DOHH2 (cell line): ENCODE measurements around the gene SCTR.

Experiments used
- H3F3A ChIP-seq: fragments of 200-600 bp; sonication (generic), shearing (Covaris generic); 2 replicates; pipeline ENCODE4 v1.6.0; 2016; ENCODE audit warnings: antibody characterized with exemption, mild to moderate bottlenecking; ENCODE audit not compliant: control insufficient read depth, insufficient read depth
- H3K27ac ChIP-seq: fragments of 200-600 bp; sonication (generic); 2 replicates; pipeline ENCODE4 v1.5.1; 2014; ENCODE audit warnings: low read depth, mild to moderate bottlenecking, low read length, moderate library complexity
- H3K27me3 ChIP-seq: fragments of 200-600 bp; sonication (generic); 2 replicates; pipeline ENCODE4 v1.6.1; 2014; ENCODE audit warnings: mild to moderate bottlenecking, low read length, mixed read lengths; ENCODE audit not compliant: control insufficient read depth
- H3K36me3 ChIP-seq: fragments of 200-600 bp; sonication (generic); 2 replicates; pipeline ENCODE4 v1.6.1; 2014; ENCODE audit warnings: mild to moderate bottlenecking, low read length, moderate library complexity, mixed read lengths; ENCODE audit not compliant: control insufficient read depth
- H3K4me1 ChIP-seq: fragments of 200-600 bp; sonication (generic); 2 replicates; pipeline ENCODE4 v1.6.1; 2014; ENCODE audit warnings: mild to moderate bottlenecking, low read length, mixed read lengths; ENCODE audit not compliant: control insufficient read depth
- H3K4me2 ChIP-seq: fragments of 200-600 bp; sonication (generic); 2 replicates; pipeline ENCODE4 v1.6.0; 2014; ENCODE audit warnings: mild to moderate bottlenecking, low read length, moderate library complexity
- H3K4me3 ChIP-seq: fragments of 200-600 bp; sonication (generic); 2 replicates; pipeline ENCODE4 v1.5.1; 2014; ENCODE audit warnings: mild to moderate bottlenecking, low read length, mixed read lengths
- H3K79me2 ChIP-seq: fragments of 200-600 bp; sonication (generic); 2 replicates; pipeline ENCODE4 v1.6.1; 2014; ENCODE audit warnings: mild to moderate bottlenecking, low read length, mixed read lengths; ENCODE audit not compliant: control insufficient read depth
- H3K9me2 ChIP-seq: fragments of 200-600 bp; sonication (generic); replicated peaks from 2 replicates; pipeline ENCODE4 v1.6.1; 2014; ENCODE audit warnings: mild to moderate bottlenecking, low read length, mixed read lengths; ENCODE audit not compliant: control insufficient read depth
- H3K9me3 ChIP-seq: fragments of 200-600 bp; sonication (generic); 2 replicates; pipeline ENCODE4 v1.6.1; 2014; ENCODE audit warnings: antibody characterized with exemption, low read length, mixed read lengths; ENCODE audit not compliant: control insufficient read depth, insufficient read depth
- H4K20me1 ChIP-seq: fragments of 200-600 bp; sonication (generic); 2 replicates; pipeline ENCODE4 v1.6.0; 2014; ENCODE audit warnings: low read depth, mild to moderate bottlenecking, antibody characterized with exemption, low read length, moderate library complexity; ENCODE audit not compliant: control insufficient read depth, insufficient read depth
- EZH2phosphoT487 ChIP-seq: fragments of 200-600 bp; sonication (generic); IDR thresholded peaks from 2 replicates; pipeline ENCODE4 v1.6.1; 2017; ENCODE audit warnings: borderline replicate concordance, mild to moderate bottlenecking, antibody characterized with exemption, low read length, moderate library complexity, mixed read lengths
- TF ChIP-seq, protein P1 (sequence below): fragments of 200-600 bp; sonication (generic); IDR thresholded peaks from one replicate; pipeline ENCODE4 v1.5.1; 2014; ENCODE audit warnings: antibody characterized with exemption, mild to moderate bottlenecking, low read depth, low read length; ENCODE audit not compliant: poor library complexity, severe bottlenecking

Gene SCTR

DNA sequence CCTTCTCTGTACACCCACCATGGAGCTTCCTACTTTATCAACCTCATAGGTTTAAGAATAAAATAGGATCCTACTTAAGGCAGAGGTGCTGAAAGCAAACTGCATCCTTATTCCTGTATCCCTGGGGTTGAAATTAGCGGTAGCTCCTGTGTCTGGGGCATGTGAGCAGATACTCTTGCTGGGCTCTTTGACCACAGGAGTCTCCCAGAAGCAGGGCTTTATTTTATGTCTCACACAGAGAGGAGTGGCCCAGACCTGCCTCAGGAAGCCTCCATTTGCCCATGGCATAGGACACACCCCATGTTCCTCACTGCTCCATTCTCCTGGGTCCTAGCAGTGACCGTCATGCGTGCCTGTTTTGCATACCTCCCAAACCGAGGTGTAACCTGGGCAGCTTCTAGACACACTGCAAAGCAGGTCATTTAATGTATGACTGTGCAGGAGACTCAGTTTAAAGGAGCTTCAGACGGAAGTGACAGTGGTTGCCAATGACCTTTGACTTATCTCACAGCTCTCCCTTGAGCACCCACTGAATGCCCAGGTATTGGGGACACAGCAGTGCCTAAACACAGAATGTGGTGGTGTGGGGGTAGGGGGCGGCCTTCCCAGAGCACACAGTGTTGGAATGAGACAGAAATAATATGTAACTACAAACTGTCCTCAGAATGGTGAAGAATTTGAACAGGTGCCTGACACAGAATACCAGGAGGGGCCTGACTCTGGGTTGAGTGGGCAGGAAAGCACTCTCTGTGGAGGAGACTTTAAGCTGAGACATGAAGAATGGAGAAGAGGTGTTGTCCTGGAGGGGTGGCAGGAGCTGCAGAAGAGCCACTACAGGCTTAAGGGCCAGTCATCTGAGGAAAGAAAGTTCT lies 89.0 kb downstream of the SCTR start:
- H3K9me3 ChIP-seq: no peaks in the 10 kb centered on the region
- no peaks in the 10 kb centered on the region for H3K79me2 ChIP-seq
- H3K27me3 ChIP-seq: peaks cover 57% of the 10 kb centered on the region
- no peak for TF ChIP-seq EZH2phosphoT487
- TF ChIP-seq, protein P1, sequence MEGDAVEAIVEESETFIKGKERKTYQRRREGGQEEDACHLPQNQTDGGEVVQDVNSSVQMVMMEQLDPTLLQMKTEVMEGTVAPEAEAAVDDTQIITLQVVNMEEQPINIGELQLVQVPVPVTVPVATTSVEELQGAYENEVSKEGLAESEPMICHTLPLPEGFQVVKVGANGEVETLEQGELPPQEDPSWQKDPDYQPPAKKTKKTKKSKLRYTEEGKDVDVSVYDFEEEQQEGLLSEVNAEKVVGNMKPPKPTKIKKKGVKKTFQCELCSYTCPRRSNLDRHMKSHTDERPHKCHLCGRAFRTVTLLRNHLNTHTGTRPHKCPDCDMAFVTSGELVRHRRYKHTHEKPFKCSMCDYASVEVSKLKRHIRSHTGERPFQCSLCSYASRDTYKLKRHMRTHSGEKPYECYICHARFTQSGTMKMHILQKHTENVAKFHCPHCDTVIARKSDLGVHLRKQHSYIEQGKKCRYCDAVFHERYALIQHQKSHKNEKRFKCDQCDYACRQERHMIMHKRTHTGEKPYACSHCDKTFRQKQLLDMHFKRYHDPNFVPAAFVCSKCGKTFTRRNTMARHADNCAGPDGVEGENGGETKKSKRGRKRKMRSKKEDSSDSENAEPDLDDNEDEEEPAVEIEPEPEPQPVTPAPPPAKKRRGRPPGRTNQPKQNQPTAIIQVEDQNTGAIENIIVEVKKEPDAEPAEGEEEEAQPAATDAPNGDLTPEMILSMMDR: no peak
- H4K20me1 ChIP-seq: peaks cover 11% of the 10 kb centered on the region; the same call in 1 of the 2 replicates
- H3K36me3 ChIP-seq: no peaks in the 10 kb centered on the region
- H3K4me1 ChIP-seq: peaks cover 19% of the 10 kb centered on the region
- H3K4me3 ChIP-seq: no peak overlapping the region
- H3K9me2 ChIP-seq: no peaks in the 10 kb centered on the region
- H3K27ac ChIP-seq: no peak overlapping the region
- no peaks in the 10 kb centered on the region for H3F3A ChIP-seq
- H3K4me2 ChIP-seq: no peak overlapping the region

DNA sequence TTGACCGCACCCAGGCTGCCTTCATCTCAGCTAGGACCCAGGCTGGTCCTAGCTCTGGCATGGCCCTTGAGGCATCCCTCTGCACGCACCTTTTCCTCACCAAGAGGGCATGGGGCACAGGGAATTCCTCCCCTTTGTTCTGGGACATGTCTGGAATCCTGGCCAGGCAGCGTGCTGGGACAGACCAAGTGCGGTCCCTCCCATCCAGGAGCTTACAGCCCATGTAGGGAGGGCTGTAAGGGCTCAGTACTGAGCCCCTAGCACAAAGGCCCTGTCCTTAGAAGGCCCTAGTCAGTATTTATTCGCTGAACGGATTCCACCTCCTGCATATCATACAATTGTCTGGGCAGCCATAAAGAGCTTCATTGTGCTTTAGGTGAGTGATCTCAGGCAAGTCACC lies 89.6 kb downstream of the SCTR start:
- peaks cover 19% of the 10 kb centered on the region for H3K4me1 ChIP-seq
- H3F3A ChIP-seq: no peaks in the 10 kb centered on the region
- no peaks in the 10 kb centered on the region for H3K79me2 ChIP-seq
- H3K9me3 ChIP-seq: no peaks in the 10 kb centered on the region
- H3K27ac ChIP-seq: no peak overlapping the region
- H3K36me3 ChIP-seq: no peaks in the 10 kb centered on the region
- no peak for TF ChIP-seq EZH2phosphoT487
- TF ChIP-seq, protein P1: no peak
- H3K9me2 ChIP-seq: no peaks in the 10 kb centered on the region
- H3K27me3 ChIP-seq: peaks cover 63% of the 10 kb centered on the region
- H3K4me3 ChIP-seq: no peak overlapping the region
- H4K20me1 ChIP-seq: peaks cover 12% of the 10 kb centered on the region; the same call in 1 of the 2 replicates
- no peak overlapping the region for H3K4me2 ChIP-seq

DNA sequence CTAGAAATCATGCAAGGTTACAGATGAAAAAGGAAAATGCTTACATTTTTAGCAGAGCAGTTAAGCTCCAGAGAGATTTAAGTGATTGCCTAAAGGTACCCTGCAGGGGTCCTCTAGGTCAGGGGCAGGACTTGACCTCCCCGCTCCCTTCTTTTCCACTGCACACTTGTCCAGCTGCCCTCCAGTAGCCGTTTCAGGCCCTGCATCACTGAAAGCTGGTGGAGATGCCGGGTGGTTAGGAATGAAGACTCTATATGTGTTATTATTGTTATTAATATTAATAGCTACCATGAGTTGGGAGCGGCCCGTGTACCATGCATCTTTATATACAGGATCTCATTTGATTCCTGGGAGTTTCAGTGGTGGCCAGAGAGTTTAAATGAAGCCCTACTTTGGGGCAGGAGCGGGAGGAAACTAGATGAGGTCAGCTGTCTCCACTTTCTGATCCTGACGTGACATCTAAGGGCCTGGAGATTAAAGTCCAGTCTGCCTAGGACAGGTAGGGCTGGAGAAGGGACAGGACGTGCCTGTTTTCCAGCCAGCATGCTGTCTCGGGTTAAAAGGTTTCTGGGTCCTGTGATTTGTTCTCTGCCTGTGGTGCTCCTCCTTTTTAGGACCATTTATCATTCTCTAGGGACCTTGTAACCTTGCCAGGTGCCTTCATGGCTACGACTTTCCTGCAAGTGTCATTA lies 90.5 kb downstream of the SCTR start:
- H4K20me1 ChIP-seq: peaks cover 12% of the 10 kb centered on the region; the same call in 1 of the 2 replicates
- H3K9me3 ChIP-seq: no peaks in the 10 kb centered on the region
- no peak overlapping the region for H3K4me3 ChIP-seq
- no peaks in the 10 kb centered on the region for H3K36me3 ChIP-seq
- no peaks in the 10 kb centered on the region for H3K9me2 ChIP-seq
- no peak overlapping the region for H3K4me2 ChIP-seq
- peaks cover 19% of the 10 kb centered on the region for H3K4me1 ChIP-seq
- no peaks in the 10 kb centered on the region for H3K79me2 ChIP-seq
- TF ChIP-seq, protein P1: no peak
- no peak for TF ChIP-seq EZH2phosphoT487
- H3K27ac ChIP-seq: no peak overlapping the region
- H3F3A ChIP-seq: no peaks in the 10 kb centered on the region
- peaks cover 72% of the 10 kb centered on the region for H3K27me3 ChIP-seq
